Activated T-helper 1 cell treated with anti-CD3 and anti-CD28 coated beads, Interleukin-12 subunit alpha, Interleukin-12 subunit beta, Interleukin-2, Interleukin-4 antibody, amounts not matched to agents 30 ng/mL and 10 ng/mL and 1 ng/mL, durations not matched to agents 14 hours and 24 hours and 36 hours (primary cell): ENCODE results near the gene MAP2K5. TPM values are rescaled to one million over a fixed set of nuclear protein-coding genes. Genes with fewer than 3 reads are reported as not detected.

Experiments
- DNase-seq: peaks from one replicate; pipeline ENCODE4 v3.0.0; 2021; ENCODE audit warnings: low spot score
- H3K27ac Mint-ChIP-seq: one replicate; pipeline ENCODE4 v1.8.0; 2021; ENCODE audit warnings: mild to moderate bottlenecking, mixed read lengths
- H3K27me3 Mint-ChIP-seq: one replicate; pipeline ENCODE4 v1.8.0; 2022; ENCODE audit warnings: mild to moderate bottlenecking, moderate library complexity, mixed read lengths; ENCODE audit not compliant: insufficient read depth
- H3K36me3 Mint-ChIP-seq: one replicate; pipeline ENCODE4 v1.8.0; 2021; ENCODE audit warnings: low read depth, mixed read lengths
- H3K4me1 Mint-ChIP-seq: one replicate; pipeline ENCODE4 v1.8.0; 2021; ENCODE audit warnings: low read depth, mixed read lengths
- H3K4me3 Mint-ChIP-seq: one replicate; pipeline ENCODE4 v1.8.0; 2021; ENCODE audit warnings: mild to moderate bottlenecking, moderate library complexity, mixed read lengths
- H3K9me3 Mint-ChIP-seq: one replicate; pipeline ENCODE4 v1.8.0; 2021; ENCODE audit warnings: mixed read lengths
- intact Hi-C: fragments of 100-400 bp; cut with micrococcal nuclease; formaldehyde crosslinking; loops from one replicate; pipeline ENCODE4 v1.15.1; 2024
- total RNA-seq: library from RNA; stranded (reverse); gene quantifications from 2 replicates; pipeline ENCODE4 v1.2.3, GENCODE V29; 2022

The MAP2K5 gene
- total RNA-seq, 1 donor from 2014 or later: 22.1 TPM

DNA sequence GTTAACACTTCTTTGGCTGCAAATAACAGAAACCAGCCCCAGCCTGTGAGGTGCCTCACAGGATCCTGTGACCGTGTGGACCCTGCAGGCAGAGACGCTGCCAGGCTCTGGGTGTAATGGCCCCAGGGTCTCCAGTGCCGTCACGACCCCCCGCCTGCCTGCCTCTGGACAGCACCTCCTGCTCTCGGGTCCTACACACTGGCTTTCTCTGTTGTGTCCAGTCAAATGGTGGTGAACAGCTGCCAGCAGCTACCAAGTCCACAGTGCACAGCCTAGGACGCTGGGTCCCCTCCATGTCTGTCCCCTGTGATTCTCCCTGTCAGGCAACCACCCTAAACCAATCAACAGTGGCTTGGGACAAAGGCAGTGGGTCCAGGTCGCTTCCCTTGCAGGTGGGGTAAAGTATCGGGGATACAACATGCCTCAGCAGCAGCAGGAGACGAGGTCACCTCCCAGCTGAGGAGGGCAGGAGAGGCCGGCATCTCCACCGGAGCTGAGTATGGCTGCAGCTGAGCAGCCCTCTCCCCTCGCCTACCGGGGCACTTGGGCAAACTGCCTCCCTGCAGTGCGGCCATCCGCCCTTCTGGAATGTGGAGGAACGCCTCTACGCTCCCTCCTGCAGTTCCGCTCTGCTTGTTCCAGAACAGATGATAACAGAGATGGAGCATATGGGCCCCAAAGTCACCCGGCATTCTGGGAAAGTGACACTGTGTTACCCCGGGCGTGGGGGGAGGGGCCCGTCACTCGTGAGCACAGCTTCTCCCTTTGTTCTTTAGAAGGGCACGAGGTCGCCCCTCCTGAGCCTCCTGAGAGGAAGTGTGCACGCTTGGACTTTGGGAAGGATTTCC is 261.7 kb downstream of the MAP2K5 start:
- Mint-ChIP-seq H3K9me3 (no peaks in the 10 kb centered on the region), H3K4me3 (no peak overlapping the region), H3K27ac (no peak overlapping the region), H3K36me3 (no peaks in the 10 kb centered on the region), H3K4me1 (no peaks in the 10 kb centered on the region), H3K27me3 (no peaks in the 10 kb centered on the region)
- no peak for DNase-seq
- intact Hi-C loops: no loop called here

DNA sequence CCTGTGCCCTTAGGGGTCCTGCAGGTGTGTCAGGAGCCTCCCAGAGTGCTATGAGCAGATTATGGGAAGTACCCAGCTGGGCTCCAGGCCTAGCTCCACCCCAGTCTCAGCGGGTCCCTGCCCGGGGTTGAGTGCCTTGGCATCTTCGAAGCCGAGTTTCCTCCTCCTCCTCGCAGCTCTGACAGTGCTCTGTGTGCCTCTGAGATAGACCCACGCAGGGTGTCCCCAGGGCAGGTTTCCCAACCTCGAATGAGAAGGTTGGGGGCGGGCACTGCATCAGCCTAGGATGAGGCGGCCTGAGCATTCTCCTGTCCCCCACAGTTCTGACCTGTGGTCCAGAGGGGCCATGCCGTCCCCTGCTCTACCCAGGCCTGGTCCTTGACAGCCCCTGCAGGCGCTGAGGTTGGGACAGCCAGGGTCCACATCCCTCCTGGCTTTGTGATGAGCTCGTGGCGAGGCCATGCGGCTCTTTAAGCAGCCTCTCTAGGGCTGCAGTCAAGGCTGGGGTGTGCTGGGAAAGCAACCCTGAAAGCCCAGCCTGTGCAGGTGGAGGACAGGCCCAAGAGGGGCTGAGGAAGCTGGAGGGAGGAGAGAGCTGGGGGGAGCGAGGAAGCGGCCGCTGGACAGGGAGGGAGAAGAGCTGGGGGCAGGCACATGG is 262.6 kb downstream of the MAP2K5 start:
- Mint-ChIP-seq H3K4me1 (no peaks in the 10 kb centered on the region), H3K36me3 (no peaks in the 10 kb centered on the region), H3K4me3 (no peak overlapping the region), H3K27me3 (no peaks in the 10 kb centered on the region), H3K9me3 (no peaks in the 10 kb centered on the region), H3K27ac (no peak overlapping the region)
- intact Hi-C loops: no loop called here
- no peak for DNase-seq

DNA sequence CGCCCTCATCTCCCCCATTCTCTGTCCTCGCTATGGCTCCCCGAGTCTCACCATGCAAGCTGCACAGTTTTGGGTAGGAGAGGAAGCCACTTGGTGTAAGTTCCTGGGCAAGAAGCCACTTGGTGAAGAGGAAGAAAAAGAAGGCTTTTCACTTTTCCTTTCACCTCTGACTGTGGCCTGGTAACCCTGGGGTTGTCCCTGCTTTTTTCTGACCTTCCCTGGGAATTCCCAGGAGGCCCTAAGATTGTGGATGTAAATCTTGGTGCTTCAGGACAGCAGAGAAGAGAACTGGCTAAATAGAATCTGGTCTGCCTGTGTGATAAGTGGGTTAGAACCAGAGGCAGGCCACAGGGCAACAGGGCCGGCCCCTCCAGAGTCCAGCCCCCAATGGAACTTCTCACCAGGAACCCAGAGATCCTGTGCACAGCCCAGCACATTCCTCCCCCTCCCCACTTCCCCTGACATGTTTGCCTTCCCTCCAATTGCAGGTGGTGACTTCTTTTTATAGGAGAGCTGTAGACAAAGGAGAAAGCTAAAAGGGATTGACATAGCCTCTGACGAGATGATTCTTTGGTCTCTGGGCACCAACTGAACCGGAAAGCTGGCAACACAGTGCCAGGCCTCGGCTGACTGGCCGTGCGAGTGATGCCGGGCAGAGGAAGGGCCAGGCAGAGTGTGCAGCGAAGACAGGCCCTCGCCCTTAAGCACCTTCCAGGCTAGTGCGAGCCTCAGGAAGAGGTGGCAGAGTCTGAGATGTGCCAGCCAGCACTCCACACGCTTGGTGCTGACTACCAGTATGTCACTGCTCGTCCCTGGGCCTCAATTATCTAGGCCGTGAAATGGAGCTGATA is 263.4 kb downstream of the MAP2K5 start:
- H3K9me3 Mint-ChIP-seq: no peaks in the 10 kb centered on the region
- no peak overlapping the region for H3K27ac Mint-ChIP-seq

DNA sequence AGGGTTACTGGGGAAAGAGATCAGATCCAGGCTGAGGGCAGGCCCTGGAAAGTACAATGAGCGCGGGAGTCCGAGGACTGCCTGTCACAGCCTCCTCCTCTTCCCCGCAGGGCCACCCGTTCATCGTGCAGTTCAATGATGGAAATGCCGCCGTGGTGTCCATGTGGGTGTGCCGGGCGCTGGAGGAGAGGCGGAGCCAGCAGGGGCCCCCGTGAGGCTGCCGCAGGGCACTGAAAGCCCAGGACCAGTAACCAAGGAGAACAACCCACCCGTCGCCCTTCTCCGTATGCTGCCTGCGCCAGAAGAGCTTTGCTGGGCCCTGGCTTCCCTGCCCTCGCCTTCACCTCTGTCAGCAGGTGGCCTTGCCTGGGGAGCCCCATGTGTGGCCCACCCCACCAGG is 264.0 kb downstream of the MAP2K5 start:
- H3K4me1 Mint-ChIP-seq: no peaks in the 10 kb centered on the region
- H3K27ac Mint-ChIP-seq: no peak overlapping the region
- H3K4me3 Mint-ChIP-seq: no peak overlapping the region
- H3K9me3 Mint-ChIP-seq: no peaks in the 10 kb centered on the region
- DNase-seq: no peak
- H3K27me3 Mint-ChIP-seq: no peaks in the 10 kb centered on the region
- no peaks in the 10 kb centered on the region for H3K36me3 Mint-ChIP-seq
- intact Hi-C loops: no loop called here

More for the DNA sequence above, 263.4 kb downstream of the MAP2K5 start:
- Mint-ChIP-seq H3K4me3 (no peak overlapping the region), H3K4me1 (no peaks in the 10 kb centered on the region), H3K36me3 (no peaks in the 10 kb centered on the region), H3K27me3 (no peaks in the 10 kb centered on the region)
- intact Hi-C loops: no loop called here
- DNase-seq: no peak

DNA sequence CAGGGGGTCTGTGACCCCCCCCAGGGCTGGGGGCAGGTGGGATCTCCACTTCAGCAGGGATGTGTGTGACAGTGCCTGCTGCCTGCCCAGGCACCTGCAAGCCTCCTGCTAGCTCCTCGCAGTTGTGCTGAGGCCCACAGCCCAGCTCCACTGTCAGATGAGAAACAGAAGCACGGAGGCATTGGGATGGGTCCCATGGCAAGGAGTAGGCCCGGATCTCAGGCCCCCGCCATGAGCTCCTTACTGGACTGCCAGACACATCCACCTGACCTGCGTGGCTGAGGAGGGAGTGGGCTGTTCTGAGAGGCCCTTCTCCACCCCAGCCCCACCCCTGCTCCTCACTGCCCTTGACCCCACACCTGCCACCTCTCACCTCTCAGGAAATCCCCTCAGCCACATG is 264.6 kb downstream of the MAP2K5 start:
- Mint-ChIP-seq H3K4me1 (no peaks in the 10 kb centered on the region), H3K36me3 (no peaks in the 10 kb centered on the region), H3K9me3 (no peaks in the 10 kb centered on the region), H3K27ac (no peak overlapping the region), H3K4me3 (no peak overlapping the region), H3K27me3 (peaks cover under 1% of the 10 kb centered on the region)
- no peak for DNase-seq
- intact Hi-C loops: no loop called here

DNA sequence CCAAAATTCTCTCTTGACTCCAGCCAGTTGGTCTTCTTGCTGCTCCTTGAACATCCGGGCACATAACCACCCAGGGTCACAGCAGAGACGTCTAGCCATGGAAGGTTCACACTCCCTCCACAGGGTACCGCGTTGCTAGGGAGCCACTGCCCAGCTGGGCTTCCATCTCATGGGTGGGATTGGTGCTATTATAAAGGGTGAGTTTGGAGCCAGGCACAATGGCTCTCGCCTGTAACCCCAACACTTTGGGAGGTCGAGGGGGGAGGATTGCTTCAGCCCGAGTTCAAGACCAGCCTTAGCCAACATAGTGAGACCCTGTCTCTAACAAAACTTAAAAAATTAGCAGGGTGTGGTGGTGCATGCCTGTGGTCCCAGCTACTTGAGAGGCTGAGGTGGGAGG is 265.3 kb downstream of the MAP2K5 start:
- DNase-seq: no peak
- Mint-ChIP-seq H3K27me3 (peaks cover 6% of the 10 kb centered on the region), H3K36me3 (no peaks in the 10 kb centered on the region), H3K9me3 (no peaks in the 10 kb centered on the region), H3K4me1 (no peaks in the 10 kb centered on the region), H3K27ac (no peak overlapping the region), H3K4me3 (no peak overlapping the region)
- intact Hi-C loops: no loop called here

DNA sequence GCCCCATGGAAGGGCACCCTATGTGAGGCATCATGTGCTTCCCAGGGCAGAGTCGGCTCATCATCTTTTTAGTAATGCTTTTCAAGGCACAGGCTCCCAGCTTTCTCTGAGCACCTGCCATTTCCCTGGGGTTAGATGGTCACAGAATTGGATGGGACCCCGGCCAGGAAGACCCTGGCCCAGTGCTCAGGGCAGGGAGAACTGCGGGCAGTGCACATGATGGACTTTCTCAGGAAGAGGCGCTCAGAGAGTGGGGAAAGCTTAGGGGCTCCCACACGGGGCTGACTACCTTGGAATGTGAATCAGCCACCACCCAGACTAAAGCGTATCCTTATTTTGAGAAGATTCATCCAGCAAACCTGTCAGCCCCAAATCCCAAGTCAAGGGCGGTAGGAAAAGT is 266.3 kb downstream of the MAP2K5 start:
- Mint-ChIP-seq H3K36me3 (no peaks in the 10 kb centered on the region), H3K9me3 (no peaks in the 10 kb centered on the region), H3K4me1 (no peaks in the 10 kb centered on the region), H3K27me3 (peaks cover 6% of the 10 kb centered on the region), H3K4me3 (no peak overlapping the region), H3K27ac (no peak overlapping the region)
- DNase-seq: no peak
- intact Hi-C loops: no loop called here

DNA sequence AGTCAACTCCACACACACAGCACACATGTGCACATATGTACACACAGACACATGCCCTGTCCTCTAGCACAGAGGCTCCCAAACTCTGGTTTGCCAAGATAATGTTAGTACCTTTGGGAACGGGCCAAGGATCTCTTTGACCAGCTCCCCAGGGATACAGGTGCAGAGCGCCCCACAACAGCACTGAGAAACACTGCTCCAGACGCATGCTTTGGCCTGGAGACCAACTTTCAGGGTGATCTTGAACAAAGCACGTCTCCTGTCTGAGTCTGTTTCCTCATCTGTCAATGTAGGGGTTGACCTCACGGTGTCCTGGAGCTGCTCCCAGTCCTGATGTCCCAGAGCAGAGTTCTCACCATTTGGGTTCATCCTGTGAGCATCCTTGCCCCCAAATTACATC is 266.9 kb downstream of the MAP2K5 start:
- DNase-seq: no peak
- H3K36me3 Mint-ChIP-seq: no peaks in the 10 kb centered on the region
- H3K9me3 Mint-ChIP-seq: no peaks in the 10 kb centered on the region
- no peak overlapping the region for H3K27ac Mint-ChIP-seq
- intact Hi-C loops: no loop called here
- H3K4me3 Mint-ChIP-seq: no peak overlapping the region
- no peaks in the 10 kb centered on the region for H3K4me1 Mint-ChIP-seq
- H3K27me3 Mint-ChIP-seq: peaks cover 6% of the 10 kb centered on the region

DNA sequence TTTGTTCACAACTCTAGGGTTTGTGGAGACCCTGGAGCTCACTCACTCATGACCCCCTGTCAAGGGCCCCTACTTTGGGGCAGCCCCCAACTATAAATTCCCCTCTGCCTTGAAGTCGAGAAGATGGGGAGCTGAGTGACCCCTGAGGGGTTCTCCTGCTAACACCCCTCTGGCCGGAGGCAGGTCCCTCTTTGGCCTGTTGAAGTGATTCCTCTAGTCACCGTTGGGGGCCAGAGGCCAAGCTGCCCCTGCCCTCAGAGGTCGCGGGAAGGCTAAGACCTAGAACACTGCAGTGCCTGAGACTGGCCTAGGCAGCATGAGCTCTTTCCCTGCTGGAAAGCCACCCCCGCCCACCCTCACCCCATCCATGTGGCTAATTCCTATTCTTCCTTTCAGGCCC is 267.4 kb downstream of the MAP2K5 start:
- no peak overlapping the region for H3K4me3 Mint-ChIP-seq
- no peaks in the 10 kb centered on the region for H3K36me3 Mint-ChIP-seq
- intact Hi-C loops: no loop called here
- H3K27me3 Mint-ChIP-seq: peaks cover 6% of the 10 kb centered on the region
- DNase-seq: no peak
- no peaks in the 10 kb centered on the region for H3K9me3 Mint-ChIP-seq
- H3K4me1 Mint-ChIP-seq: no peaks in the 10 kb centered on the region
- H3K27ac Mint-ChIP-seq: no peak overlapping the region

DNA sequence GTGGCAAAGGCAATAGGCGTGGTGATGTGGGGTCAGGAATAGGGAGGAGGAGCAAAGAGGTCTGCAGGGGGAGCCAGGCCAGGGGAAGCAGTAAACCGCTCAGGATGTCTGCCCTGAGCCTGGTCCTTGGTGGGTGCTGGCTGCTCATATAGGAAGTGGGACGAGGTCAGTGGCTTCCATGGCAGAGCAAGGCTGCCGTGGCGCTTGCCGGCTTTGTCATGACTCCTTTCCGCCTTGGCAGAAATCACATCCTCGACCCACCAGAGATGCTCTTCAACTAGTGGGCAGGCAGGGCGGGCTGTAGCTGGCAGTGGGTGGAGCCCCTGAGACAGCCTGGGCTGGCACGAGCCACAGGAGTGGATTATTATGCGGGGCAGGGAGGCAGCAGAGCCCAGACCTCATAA is 269.7 kb downstream of the MAP2K5 start:
- intact Hi-C loops: no loop called here
- Mint-ChIP-seq H3K27ac (no peak overlapping the region), H3K4me3 (no peak overlapping the region), H3K4me1 (no peaks in the 10 kb centered on the region), H3K36me3 (no peaks in the 10 kb centered on the region), H3K9me3 (no peaks in the 10 kb centered on the region), H3K27me3 (peaks cover 25% of the 10 kb centered on the region)
- DNase-seq: no peak

DNA sequence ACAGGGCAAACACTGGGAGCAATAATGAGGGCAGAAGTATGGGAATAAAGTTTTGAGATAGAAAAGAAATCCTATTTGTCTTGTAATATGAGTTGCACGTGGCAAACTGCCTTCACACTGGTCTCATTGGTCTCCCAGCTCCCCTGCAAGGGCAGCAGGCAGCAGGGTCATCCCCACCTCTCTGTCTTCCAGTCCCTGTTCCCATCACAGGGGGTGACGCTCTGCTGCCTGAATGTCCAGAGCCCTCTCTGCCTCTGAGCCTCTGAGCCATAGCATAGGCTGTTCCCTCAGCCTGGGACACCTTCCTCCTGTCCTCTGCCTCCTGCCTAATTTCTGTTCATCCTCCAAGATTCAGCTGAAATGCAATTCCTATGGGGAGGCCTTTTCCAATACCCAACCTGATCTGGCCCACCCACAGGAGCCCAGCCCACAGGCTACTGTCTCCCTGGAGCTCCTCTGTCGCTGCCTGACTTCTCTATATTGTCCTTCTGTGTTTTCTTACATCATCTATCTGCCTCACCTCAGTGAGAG is 270.7 kb downstream of the MAP2K5 start:
- no peaks in the 10 kb centered on the region for H3K36me3 Mint-ChIP-seq
- DNase-seq: no peak
- no peaks in the 10 kb centered on the region for H3K9me3 Mint-ChIP-seq
- peaks cover 28% of the 10 kb centered on the region for H3K27me3 Mint-ChIP-seq
- no peak overlapping the region for H3K27ac Mint-ChIP-seq
- intact Hi-C loops: no loop called here
- no peak overlapping the region for H3K4me3 Mint-ChIP-seq
- no peaks in the 10 kb centered on the region for H3K4me1 Mint-ChIP-seq

DNA sequence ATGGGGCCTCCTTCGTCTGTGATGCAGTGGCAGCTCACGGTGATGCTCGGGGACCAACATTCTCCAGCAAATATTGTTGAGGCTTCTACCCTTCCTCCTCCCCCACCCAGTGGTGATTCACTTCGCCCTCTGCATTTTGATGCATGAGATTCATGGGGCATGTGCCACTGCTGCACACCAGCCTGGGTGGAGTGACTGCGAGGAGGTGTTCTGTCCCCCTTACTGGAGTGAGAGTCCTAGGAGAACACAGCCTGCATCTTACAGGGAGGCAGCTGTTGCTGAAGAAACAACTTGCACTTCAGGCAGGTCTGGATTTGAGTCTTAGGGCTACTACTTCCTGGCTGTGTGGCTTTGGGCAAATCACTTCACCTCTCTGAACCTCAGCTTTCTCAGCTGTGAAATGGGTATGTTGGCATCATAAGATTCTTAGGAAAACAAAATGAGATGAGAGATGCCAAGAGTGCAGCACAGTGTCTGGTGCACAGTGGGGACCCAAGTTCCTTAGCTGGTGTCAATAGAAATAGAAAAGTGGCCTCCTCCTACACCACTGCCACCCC is 272.6 kb downstream of the MAP2K5 start:
- no peak for DNase-seq
- H3K4me1 Mint-ChIP-seq: no peaks in the 10 kb centered on the region
- H3K27me3 Mint-ChIP-seq: peaks cover 42% of the 10 kb centered on the region
- intact Hi-C loops: no loop called here
- no peaks in the 10 kb centered on the region for H3K36me3 Mint-ChIP-seq
- H3K4me3 Mint-ChIP-seq: no peak overlapping the region
- H3K9me3 Mint-ChIP-seq: no peaks in the 10 kb centered on the region
- no peak overlapping the region for H3K27ac Mint-ChIP-seq
